Mesenchymal stem cell (in vitro differentiated cells and primary cell): ENCODE data around the gene SF3A2.
A peak's percentile ranks its signal among the peaks of the same experiment; 100 is the strongest.

ENCODE experiments used
- DNase-seq: peaks from one replicate; pipeline ENCODE4 v3.0.0-alpha.2; 2013
- H2AFZ ChIP-seq: one replicate; pipeline ENCODE4 v1.6.1; 2013; ENCODE audit warnings: low read depth, mild to moderate bottlenecking, control low read depth, inconsistent platforms, low read length, moderate library complexity
- H2AK5ac ChIP-seq: 2 replicates; pipeline ENCODE4 v1.6.1; 2013; ENCODE audit warnings: low read length, moderate library complexity, mild to moderate bottlenecking, inconsistent platforms; ENCODE audit not compliant: severe bottlenecking
- H2BK120ac ChIP-seq: one replicate; pipeline ENCODE4 v1.6.1; 2013; ENCODE audit warnings: low read depth, mild to moderate bottlenecking, inconsistent platforms, low read length, moderate library complexity
- H2BK12ac ChIP-seq, 2 experiments: one replicate each; pipeline ENCODE4 v1.6.1; 2013; ENCODE audit warnings: inconsistent platforms in 2 of 2, low read length in 2 of 2, mild to moderate bottlenecking in 2 of 2, moderate library complexity in 2 of 2, control low read depth in 1 of 2
- H2BK15ac ChIP-seq: one replicate; pipeline ENCODE4 v1.6.1; 2013; ENCODE audit warnings: mild to moderate bottlenecking, low read depth, inconsistent platforms; ENCODE audit not compliant: poor library complexity, severe bottlenecking
- H2BK5ac ChIP-seq: 2 replicates; pipeline ENCODE4 v1.6.1; 2013; ENCODE audit warnings: low read depth, mild to moderate bottlenecking, low read length, control low read depth, inconsistent platforms; ENCODE audit not compliant: poor library complexity, severe bottlenecking
- H3K14ac ChIP-seq, 2 experiments: one replicate each; pipeline ENCODE4 v1.6.1; 2013; ENCODE audit warnings: inconsistent platforms in 2 of 2, low read length in 2 of 2, control low read depth in 1 of 2, mild to moderate bottlenecking in 1 of 2, moderate library complexity in 1 of 2
- H3K18ac ChIP-seq, 2 experiments: one replicate each; pipeline ENCODE4 v1.6.1; 2013; ENCODE audit warnings: inconsistent platforms in 2 of 2, low read length in 2 of 2, control low read depth in 1 of 2, low read depth in 1 of 2, mild to moderate bottlenecking in 1 of 2
- H3K23ac ChIP-seq, 2 experiments: one replicate each; pipeline ENCODE4 v1.6.1; 2013; ENCODE audit warnings: inconsistent platforms in 2 of 2, low read length in 2 of 2, mild to moderate bottlenecking in 2 of 2, moderate library complexity in 2 of 2, control low read depth in 1 of 2
- H3K27ac ChIP-seq: 2 replicates; pipeline ENCODE4 v1.5.1; 2013; ENCODE audit warnings: mild to moderate bottlenecking, moderate library complexity, low read length, control low read depth, inconsistent platforms; ENCODE audit not compliant: poor library complexity, severe bottlenecking
- H3K27me3 ChIP-seq, 2 experiments: 2 replicates each; pipeline versions ENCODE4 v1.6.1 to v1.7.0; 2013; ENCODE audit warnings: low read length in 2 of 2, mild to moderate bottlenecking in 2 of 2, moderate library complexity in 2 of 2, control low read depth in 1 of 2, inconsistent platforms in 1 of 2; ENCODE audit not compliant: control insufficient read depth in 1 of 2, insufficient read depth in 1 of 2
- H3K36me3 ChIP-seq, 2 experiments: 2 replicates each; pipeline versions ENCODE4 v1.6.1 to v1.7.0; 2013; ENCODE audit warnings: low read length in 2 of 2, control low read depth in 1 of 2, inconsistent platforms in 1 of 2, low read depth in 1 of 2, mild to moderate bottlenecking in 1 of 2; ENCODE audit not compliant: insufficient read depth in 2 of 2, control insufficient read depth in 1 of 2
- H3K4ac ChIP-seq, 2 experiments: one replicate each; pipeline ENCODE4 v1.6.1; 2013; ENCODE audit warnings: inconsistent platforms in 2 of 2, low read length in 2 of 2, mild to moderate bottlenecking in 2 of 2, moderate library complexity in 2 of 2, control low read depth in 1 of 2, low read depth in 1 of 2
- H3K4me1 ChIP-seq: 2 replicates; pipeline ENCODE4 v1.6.1; 2013; ENCODE audit warnings: low read depth, low read length, control low read depth; ENCODE audit not compliant: control insufficient read depth, insufficient read depth
- H3K4me2 ChIP-seq: 2 replicates; pipeline ENCODE4 v1.6.1; 2013; ENCODE audit warnings: low read length, mild to moderate bottlenecking, inconsistent platforms; ENCODE audit not compliant: poor library complexity, severe bottlenecking
- H3K4me3 ChIP-seq, 2 experiments: 2 replicates each; pipeline versions ENCODE4 v1.5.1 to v1.7.0; 2013; ENCODE audit warnings: low read length in 2 of 2, mild to moderate bottlenecking in 2 of 2, control low read depth in 1 of 2, low read depth in 1 of 2; ENCODE audit not compliant: insufficient read depth in 1 of 2
- H3K79me1 ChIP-seq: replicated peaks from 2 replicates; pipeline ENCODE4 v1.6.1; 2013; ENCODE audit warnings: mild to moderate bottlenecking, control low read depth, low read length, inconsistent platforms; ENCODE audit not compliant: poor library complexity, severe bottlenecking
- H3K9ac ChIP-seq: 2 replicates; pipeline ENCODE4 v1.7.0; 2013; ENCODE audit warnings: mild to moderate bottlenecking, low read length, moderate library complexity
- H3K9me3 ChIP-seq: 2 replicates; pipeline ENCODE4 v1.7.0; 2013; ENCODE audit warnings: mild to moderate bottlenecking, low read length; ENCODE audit not compliant: control insufficient read depth
- H4K8ac ChIP-seq: one replicate; pipeline ENCODE4 v1.6.1; 2013; ENCODE audit warnings: inconsistent platforms, mild to moderate bottlenecking, low read length, moderate library complexity
- H4K91ac ChIP-seq: one replicate; pipeline ENCODE4 v1.6.1; 2013; ENCODE audit warnings: mild to moderate bottlenecking, low read length, inconsistent platforms
- WGBS: methylation state at CpG from one replicate; pipeline ENCODE4 v1.1.7; 2013; ENCODE audit warnings: mixed read lengths; 5-methylcytosine and 5-hydroxymethylcytosine counted together

Gene SF3A2

DNA sequence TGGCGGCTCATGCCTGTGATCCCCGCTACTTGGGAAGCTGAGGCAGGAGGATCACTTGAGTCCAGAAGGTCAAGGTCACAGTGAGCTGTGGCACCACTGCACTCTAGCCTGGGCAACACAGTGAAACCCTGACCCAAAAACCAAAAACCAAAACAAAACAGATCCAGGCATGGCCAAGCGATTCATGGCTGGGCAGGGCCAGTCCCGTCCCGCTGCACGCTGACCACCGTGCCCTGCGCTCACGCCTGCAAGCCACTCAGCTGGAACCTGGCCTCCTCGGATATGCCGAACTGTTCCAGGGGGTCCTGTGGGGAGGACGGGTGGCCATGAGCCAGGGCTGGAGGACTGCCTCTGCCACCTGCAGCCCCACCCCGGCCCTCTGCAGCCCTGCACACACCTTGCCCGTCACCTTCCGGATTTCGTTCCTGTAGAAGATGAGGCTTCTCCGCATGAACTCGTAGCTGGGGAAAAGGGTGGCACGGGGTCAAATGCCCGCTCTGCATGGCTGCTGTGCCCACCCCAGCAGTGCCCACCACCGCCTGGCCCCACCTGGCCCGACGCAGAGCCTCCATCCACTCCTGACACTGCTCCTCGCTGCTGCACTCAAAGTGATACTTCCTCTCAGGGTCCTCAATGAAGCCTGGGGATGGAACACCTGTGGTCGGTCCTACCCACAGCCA lies 2.9 kb upstream of the SF3A2 start:
- Histone ChIP-seq H3K4ac (peak overlapping the region in 1 of 2 experiments; percentile 30), H3K14ac (no peak overlapping the region), H3K4me2 (no peak overlapping the region), H4K8ac (peak overlapping the region; percentile 7), H2BK5ac (no peak overlapping the region), H3K4me1 (peaks cover 39% of the 10 kb centered on the region), H2AK5ac (no peak overlapping the region), H2BK12ac (no peak overlapping the region), H3K18ac (no peak overlapping the region), H3K23ac (no peak overlapping the region), H3K4me3 (no peak overlapping the region), H3K27me3 (no peaks in the 10 kb centered on the region), H2AFZ (no peak overlapping the region), H4K91ac (no peak overlapping the region), H3K27ac (no peak overlapping the region), H2BK15ac (no peak overlapping the region), H3K36me3 (peaks cover 59 to 63% of the 10 kb centered on the region in 2 experiments), H3K79me1 (peaks cover 3% of the 10 kb centered on the region), H3K9ac (peak overlapping the region; percentile 32), H3K9me3 (no peaks in the 10 kb centered on the region), H2BK120ac (no peak overlapping the region)
- no peak for DNase-seq
- WGBS = 96% methylated on average over 25 of the region's 25 CpGs

DNA sequence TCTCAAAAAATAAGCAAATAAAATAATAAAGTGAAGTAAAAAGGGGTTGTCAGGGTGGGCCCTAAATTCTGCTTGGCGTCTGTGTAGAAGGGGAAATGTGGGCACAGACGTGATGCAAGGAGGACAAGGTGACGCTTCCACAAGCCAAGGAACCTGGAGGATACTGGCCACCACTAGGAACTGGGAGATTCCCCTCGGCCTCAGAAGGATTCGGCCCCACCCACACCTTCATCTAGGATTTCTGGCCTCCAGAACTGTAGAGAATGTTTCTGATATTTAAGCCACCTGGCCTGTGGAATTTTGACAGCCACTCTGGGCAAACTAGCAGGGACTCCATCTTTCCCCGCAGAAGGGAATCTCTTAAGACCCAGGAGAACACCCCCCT lies 1.6 kb upstream of the SF3A2 start:
- Histone ChIP-seq H3K4me2 (peak overlapping the region; percentile 92), H2AK5ac (peak overlapping the region; percentile 47), H2BK15ac (no peak overlapping the region), H2AFZ (no peak overlapping the region), H4K91ac (no peak overlapping the region), H3K4me1 (peaks cover 42% of the 10 kb centered on the region), H3K18ac (no peak overlapping the region), H3K9me3 (no peaks in the 10 kb centered on the region), H3K4me3 (peak overlapping the region; percentile 86 to 92), H2BK5ac (no peak overlapping the region), H2BK12ac (no peak overlapping the region), H4K8ac (no peak overlapping the region), H3K27me3 (no peaks in the 10 kb centered on the region), H3K14ac (no peak overlapping the region), H2BK120ac (no peak overlapping the region), H3K27ac (no peak overlapping the region), H3K79me1 (no peaks in the 10 kb centered on the region), H3K9ac (peak overlapping the region; percentile 98), H3K4ac (peak overlapping the region in 1 of 2 experiments; percentile 83), H3K36me3 (peaks cover 47 to 50% of the 10 kb centered on the region in 2 experiments), H3K23ac (peak overlapping the region in 1 of 2 experiments; percentile 64)
- WGBS = 64% methylated on average over 6 of the region's 6 CpGs
- DNase-seq = no peak

GRCh38 chr19:2235381-2236063 lies 1.1 kb upstream of the SF3A2 start:
- peak overlapping the region in 1 of 2 experiments; percentile 77 for H3K23ac ChIP-seq
- peak overlapping the region; percentile 75 for H2BK120ac ChIP-seq
- peak overlapping the region; percentile 48 for H4K91ac ChIP-seq
- peak overlapping the region; percentile 31 for H2BK15ac ChIP-seq
- no peak overlapping the region for H2AFZ ChIP-seq
- no peaks in the 10 kb centered on the region for H3K27me3 ChIP-seq
- peak overlapping the region; percentile 86 to 92 for H3K4me3 ChIP-seq
- H3K9ac ChIP-seq = peak overlapping the region; percentile 98
- DNase-seq = no peak
- H3K4me1 ChIP-seq = peaks cover 48% of the 10 kb centered on the region
- H2AK5ac ChIP-seq = no peak overlapping the region
- peak overlapping the region in 1 of 2 experiments; percentile 15 for H2BK12ac ChIP-seq
- peak overlapping the region in 1 of 2 experiments; percentile 73 for H3K14ac ChIP-seq
- peak overlapping the region; percentile 92 for H3K4me2 ChIP-seq
- 1% methylated on average over 34 of the region's 48 CpGs for WGBS
- H3K36me3 ChIP-seq = peaks cover 41 to 50% of the 10 kb centered on the region in 2 experiments
- no peak overlapping the region for H3K27ac ChIP-seq
- H3K9me3 ChIP-seq = no peaks in the 10 kb centered on the region
- H4K8ac ChIP-seq = no peak overlapping the region
- H2BK5ac ChIP-seq = no peak overlapping the region
- peak overlapping the region; percentile 49 to 83 for H3K4ac ChIP-seq
- H3K18ac ChIP-seq = peak overlapping the region; percentile 56 to 89
- H3K79me1 ChIP-seq = no peaks in the 10 kb centered on the region

DNA sequence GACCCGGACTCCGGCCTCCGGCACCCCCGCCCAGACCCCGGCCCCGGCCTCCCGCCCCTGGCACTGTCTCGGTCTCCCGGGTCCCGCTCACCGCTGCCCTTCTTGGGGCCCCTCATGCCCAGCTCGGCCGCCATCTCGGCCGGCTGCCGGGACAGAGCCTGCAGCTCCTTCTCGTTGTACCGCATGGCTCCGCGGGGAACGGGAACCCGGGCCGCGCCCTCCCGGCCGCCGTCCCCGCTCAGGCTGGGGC lies 635 bp upstream of the SF3A2 start:
- under 1% methylated on average over 26 of the region's 28 CpGs for WGBS
- peak overlapping the region; percentile 56 to 90 for H3K18ac ChIP-seq
- H3K9me3 ChIP-seq = no peaks in the 10 kb centered on the region
- peak overlapping the region in 1 of 2 experiments; percentile 87 for H3K14ac ChIP-seq
- DNase-seq = no peak
- H4K8ac ChIP-seq = no peak overlapping the region
- H3K4me3 ChIP-seq = peak overlapping the region; percentile 86 to 92
- H2AK5ac ChIP-seq = no peak overlapping the region
- H2BK5ac ChIP-seq = no peak overlapping the region
- H2BK120ac ChIP-seq = peak overlapping the region; percentile 75
- H3K9ac ChIP-seq = peak overlapping the region; percentile 98
- no peak overlapping the region for H2BK12ac ChIP-seq
- no peaks in the 10 kb centered on the region for H3K79me1 ChIP-seq
- peak overlapping the region; percentile 12 for H2BK15ac ChIP-seq
- no peak overlapping the region for H2AFZ ChIP-seq
- H3K36me3 ChIP-seq = peaks cover 37 to 50% of the 10 kb centered on the region in 2 experiments
- H4K91ac ChIP-seq = no peak overlapping the region
- no peak overlapping the region for H3K23ac ChIP-seq
- no peaks in the 10 kb centered on the region for H3K27me3 ChIP-seq
- H3K27ac ChIP-seq = no peak overlapping the region
- peaks cover 52% of the 10 kb centered on the region for H3K4me1 ChIP-seq
- H3K4ac ChIP-seq = peak overlapping the region in 1 of 2 experiments; percentile 83
- no peak overlapping the region for H3K4me2 ChIP-seq
